ENCODE results near the gene FAM156B.
"Not testable (repeated sequence)": the region's sequence is repeated elsewhere in the genome, so short reads cannot be mapped to it uniquely, and the experiment has no call there.

Gene FAM156B

GRCh38 chrX:52896855-52897709 is at the start of gene FAM156B:
Gene FAM156B (plus strand): TSS chrX:52897330. CDS start chrX:52907226, 9,896 bp downstream.
- DNase-seq (ENCODE audit: low read depth): not testable (repeated sequence)

- DNase-seq (ENCODE audit: low read depth): no peak
Observed at GRCh38 chrX:52852110-52852860, 44.8 kb upstream of the FAM156B start.

GRCh38 chrX:52856991-52857525 is 40.1 kb upstream of the FAM156B start:
- not testable (repeated sequence) for DNase-seq (ENCODE audit: low read depth)

- no peak for DNase-seq (ENCODE audit: low read depth)
Observed at GRCh38 chrX:52865343-52865998, 31.7 kb upstream of the FAM156B start.

- no peak for DNase-seq (ENCODE audit: low read depth)
Observed at GRCh38 chrX:52867610-52868348, 29.4 kb upstream of the FAM156B start, which contains the start of gene XAGE3. Gene XAGE3 (minus strand): TSS chrX:52868083. CDS start chrX:52867133, 950 bp downstream.

GRCh38 chrX:52870046-52870445 is 27.1 kb upstream of the FAM156B start:
- DNase-seq (ENCODE audit: low read depth): no peak

GRCh38 chrX:52873825-52874224 is 23.3 kb upstream of the FAM156B start:
- DNase-seq (ENCODE audit: low read depth): not testable (repeated sequence)

GRCh38 chrX:52874661-52875060 is 22.5 kb upstream of the FAM156B start:
- no peak for DNase-seq (ENCODE audit: low read depth)

GRCh38 chrX:52875436-52875835 is 21.7 kb upstream of the FAM156B start:
- not testable (repeated sequence) for DNase-seq (ENCODE audit: low read depth)

- not testable (repeated sequence) for DNase-seq (ENCODE audit: low read depth)
Observed at GRCh38 chrX:52876386-52876785, 20.7 kb upstream of the FAM156B start.

- DNase-seq (ENCODE audit: low read depth): not testable (repeated sequence)
Observed at GRCh38 chrX:52887459-52887858, 9.7 kb upstream of the FAM156B start.

- not testable (repeated sequence) for DNase-seq (ENCODE audit: low read depth)
Observed at GRCh38 chrX:52888090-52888489, 9.0 kb upstream of the FAM156B start.

GRCh38 chrX:52896438-52896837 is 692 bp upstream of the FAM156B start:
- DNase-seq (ENCODE audit: low read depth): not testable (repeated sequence)

GRCh38 chrX:52905531-52905930 is 8.4 kb downstream of the FAM156B start:
- not testable (repeated sequence) for DNase-seq (ENCODE audit: low read depth)

GRCh38 chrX:52906072-52906471 is 8.9 kb downstream of the FAM156B start:
- DNase-seq (ENCODE audit: low read depth): not testable (repeated sequence)

GRCh38 chrX:52907137-52907536 is 10.0 kb downstream of the FAM156B start:
- not testable (repeated sequence) for DNase-seq (ENCODE audit: low read depth)

GRCh38 chrX:52907900-52908299 is 10.8 kb downstream of the FAM156B start:
- DNase-seq (ENCODE audit: low read depth): not testable (repeated sequence)

- not testable (repeated sequence) for DNase-seq (ENCODE audit: low read depth)
Observed at GRCh38 chrX:52909313-52909969, 12.3 kb downstream of the FAM156B start.

- not testable (repeated sequence) for DNase-seq (ENCODE audit: low read depth)
Observed at GRCh38 chrX:52913681-52914080, 16.6 kb downstream of the FAM156B start.

GRCh38 chrX:52914704-52915103 is 17.6 kb downstream of the FAM156B start:
- DNase-seq (ENCODE audit: low read depth): not testable (repeated sequence)
